ENCODE results near the gene IGF2R. TPM values are rescaled to one million over a fixed set of nuclear protein-coding genes. Genes with fewer than 3 reads are reported as not detected.

IGF2R gene
- total and polyA plus RNA-seq, 2 of the 13 experiments (the other 11 are each of a cell fraction or from before 2014, with no cell fraction given) = 38.3 to 70.0 TPM

DNA sequence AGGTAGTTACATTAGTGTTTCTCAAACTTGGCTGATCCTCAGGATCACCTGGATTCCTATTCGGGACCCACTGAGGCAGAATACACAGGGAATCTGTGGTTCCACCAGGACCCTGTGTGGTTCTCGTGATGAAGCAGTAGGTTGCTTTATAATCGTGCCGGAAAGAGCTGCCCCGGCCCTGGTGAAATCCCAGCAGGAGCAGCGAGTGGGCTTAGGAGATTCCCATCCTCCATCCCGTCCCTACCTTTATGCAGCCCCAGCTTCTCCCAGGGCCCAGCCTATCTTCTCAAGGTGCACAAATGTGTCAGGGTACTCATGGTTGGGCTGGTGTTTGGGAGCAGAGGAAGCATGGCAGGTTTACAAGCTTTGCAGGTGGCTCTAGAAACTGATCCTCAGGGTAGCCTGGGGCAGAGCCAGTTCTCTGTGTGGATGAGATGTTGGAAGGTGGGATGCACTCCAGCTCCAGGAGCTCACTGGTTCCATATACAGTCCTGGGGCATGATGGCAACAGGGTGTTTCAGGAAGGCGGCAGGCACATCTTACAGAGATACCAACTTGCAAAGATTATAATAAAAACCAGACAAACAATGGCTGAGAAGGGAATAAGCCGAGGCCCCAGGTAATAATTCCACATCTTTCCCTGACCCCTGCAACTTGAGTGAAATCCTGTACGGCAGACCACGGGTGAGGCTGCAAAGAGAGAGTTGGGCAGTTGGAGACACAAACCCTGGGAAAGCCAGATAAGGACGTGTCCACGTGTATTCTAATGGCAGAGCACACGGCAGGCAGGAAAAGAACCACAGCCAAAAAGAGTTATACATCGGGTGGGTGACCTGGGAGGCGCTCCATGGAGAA lies 158.6 kb downstream of the IGF2R start:
- no TSS peak for BruUV-seq (replicated peaks)
- FAIRE-seq (no peak), ATAC-seq (no peak; the same call in 2 of the 3 replicates)
- TF ChIP-seq, protein P1, sequence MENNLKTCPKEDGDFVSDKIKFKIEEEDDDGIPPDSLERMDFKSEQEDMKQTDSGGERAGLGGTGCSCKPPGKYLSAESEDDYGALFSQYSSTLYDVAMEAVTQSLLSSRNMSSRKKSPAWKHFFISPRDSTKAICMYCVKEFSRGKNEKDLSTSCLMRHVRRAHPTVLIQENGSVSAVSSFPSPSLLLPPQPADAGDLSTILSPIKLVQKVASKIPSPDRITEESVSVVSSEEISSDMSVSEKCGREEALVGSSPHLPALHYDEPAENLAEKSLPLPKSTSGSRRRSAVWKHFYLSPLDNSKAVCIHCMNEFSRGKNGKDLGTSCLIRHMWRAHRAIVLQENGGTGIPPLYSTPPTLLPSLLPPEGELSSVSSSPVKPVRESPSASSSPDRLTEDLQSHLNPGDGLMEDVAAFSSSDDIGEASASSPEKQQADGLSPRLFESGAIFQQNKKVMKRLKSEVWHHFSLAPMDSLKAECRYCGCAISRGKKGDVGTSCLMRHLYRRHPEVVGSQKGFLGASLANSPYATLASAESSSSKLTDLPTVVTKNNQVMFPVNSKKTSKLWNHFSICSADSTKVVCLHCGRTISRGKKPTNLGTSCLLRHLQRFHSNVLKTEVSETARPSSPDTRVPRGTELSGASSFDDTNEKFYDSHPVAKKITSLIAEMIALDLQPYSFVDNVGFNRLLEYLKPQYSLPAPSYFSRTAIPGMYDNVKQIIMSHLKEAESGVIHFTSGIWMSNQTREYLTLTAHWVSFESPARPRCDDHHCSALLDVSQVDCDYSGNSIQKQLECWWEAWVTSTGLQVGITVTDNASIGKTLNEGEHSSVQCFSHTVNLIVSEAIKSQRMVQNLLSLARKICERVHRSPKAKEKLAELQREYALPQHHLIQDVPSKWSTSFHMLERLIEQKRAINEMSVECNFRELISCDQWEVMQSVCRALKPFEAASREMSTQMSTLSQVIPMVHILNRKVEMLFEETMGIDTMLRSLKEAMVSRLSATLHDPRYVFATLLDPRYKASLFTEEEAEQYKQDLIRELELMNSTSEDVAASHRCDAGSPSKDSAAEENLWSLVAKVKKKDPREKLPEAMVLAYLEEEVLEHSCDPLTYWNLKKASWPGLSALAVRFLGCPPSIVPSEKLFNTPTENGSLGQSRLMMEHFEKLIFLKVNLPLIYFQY (CRISPR knock-in tag; IDR thresholded peaks at IDR 0.05; ENCODE audit: borderline replicate concordance) = no peak
- TF ChIP-seq ZNF589 (CRISPR knock-in tag; conservative IDR thresholded peaks at IDR 0.05) = no peak
- TF ChIP-seq, protein P2, sequence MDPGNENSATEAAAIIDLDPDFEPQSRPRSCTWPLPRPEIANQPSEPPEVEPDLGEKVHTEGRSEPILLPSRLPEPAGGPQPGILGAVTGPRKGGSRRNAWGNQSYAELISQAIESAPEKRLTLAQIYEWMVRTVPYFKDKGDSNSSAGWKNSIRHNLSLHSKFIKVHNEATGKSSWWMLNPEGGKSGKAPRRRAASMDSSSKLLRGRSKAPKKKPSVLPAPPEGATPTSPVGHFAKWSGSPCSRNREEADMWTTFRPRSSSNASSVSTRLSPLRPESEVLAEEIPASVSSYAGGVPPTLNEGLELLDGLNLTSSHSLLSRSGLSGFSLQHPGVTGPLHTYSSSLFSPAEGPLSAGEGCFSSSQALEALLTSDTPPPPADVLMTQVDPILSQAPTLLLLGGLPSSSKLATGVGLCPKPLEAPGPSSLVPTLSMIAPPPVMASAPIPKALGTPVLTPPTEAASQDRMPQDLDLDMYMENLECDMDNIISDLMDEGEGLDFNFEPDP (CRISPR knock-in tag; conservative IDR thresholded peaks at IDR 0.05) = 0 out of 2 replicates have a peak, but pooled peaks have one; percentile 64
- no peak for TF ChIP-seq MAF1 (CRISPR knock-in tag; IDR thresholded peaks at IDR 0.05; ENCODE audit: borderline replicate concordance)
- TF ChIP-seq ZNF879 (CRISPR knock-in tag; IDR thresholded peaks at IDR 0.05) = peak; percentile 53; the same call in 1 of the 2 replicates
- TF ChIP-seq KDM5B (CRISPR knock-in tag; IDR thresholded peaks at IDR 0.05; ENCODE audit: borderline replicate concordance) = no peak
- TF ChIP-seq, protein P3, sequence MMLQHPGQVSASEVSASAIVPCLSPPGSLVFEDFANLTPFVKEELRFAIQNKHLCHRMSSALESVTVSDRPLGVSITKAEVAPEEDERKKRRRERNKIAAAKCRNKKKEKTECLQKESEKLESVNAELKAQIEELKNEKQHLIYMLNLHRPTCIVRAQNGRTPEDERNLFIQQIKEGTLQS (CRISPR knock-in tag; IDR thresholded peaks at IDR 0.05) = no peak
- TF ChIP-seq ATF7-NPFF (CRISPR knock-in tag; IDR thresholded peaks at IDR 0.05; ENCODE audit: low read depth) = no peak
- peak; percentile 23; the same call in 1 of the 2 replicates for TF ChIP-seq ZFX (CRISPR knock-in tag; IDR thresholded peaks at IDR 0.05; ENCODE audit: low read depth)
- TF ChIP-seq SALL1 (CRISPR knock-in tag; IDR thresholded peaks at IDR 0.05) = 0 out of 2 replicates have a peak, but pooled peaks have one; percentile 10
- no peak for TF ChIP-seq HDAC1 (CRISPR knock-in tag; IDR thresholded peaks at IDR 0.05)
- TF ChIP-seq, protein P4, sequence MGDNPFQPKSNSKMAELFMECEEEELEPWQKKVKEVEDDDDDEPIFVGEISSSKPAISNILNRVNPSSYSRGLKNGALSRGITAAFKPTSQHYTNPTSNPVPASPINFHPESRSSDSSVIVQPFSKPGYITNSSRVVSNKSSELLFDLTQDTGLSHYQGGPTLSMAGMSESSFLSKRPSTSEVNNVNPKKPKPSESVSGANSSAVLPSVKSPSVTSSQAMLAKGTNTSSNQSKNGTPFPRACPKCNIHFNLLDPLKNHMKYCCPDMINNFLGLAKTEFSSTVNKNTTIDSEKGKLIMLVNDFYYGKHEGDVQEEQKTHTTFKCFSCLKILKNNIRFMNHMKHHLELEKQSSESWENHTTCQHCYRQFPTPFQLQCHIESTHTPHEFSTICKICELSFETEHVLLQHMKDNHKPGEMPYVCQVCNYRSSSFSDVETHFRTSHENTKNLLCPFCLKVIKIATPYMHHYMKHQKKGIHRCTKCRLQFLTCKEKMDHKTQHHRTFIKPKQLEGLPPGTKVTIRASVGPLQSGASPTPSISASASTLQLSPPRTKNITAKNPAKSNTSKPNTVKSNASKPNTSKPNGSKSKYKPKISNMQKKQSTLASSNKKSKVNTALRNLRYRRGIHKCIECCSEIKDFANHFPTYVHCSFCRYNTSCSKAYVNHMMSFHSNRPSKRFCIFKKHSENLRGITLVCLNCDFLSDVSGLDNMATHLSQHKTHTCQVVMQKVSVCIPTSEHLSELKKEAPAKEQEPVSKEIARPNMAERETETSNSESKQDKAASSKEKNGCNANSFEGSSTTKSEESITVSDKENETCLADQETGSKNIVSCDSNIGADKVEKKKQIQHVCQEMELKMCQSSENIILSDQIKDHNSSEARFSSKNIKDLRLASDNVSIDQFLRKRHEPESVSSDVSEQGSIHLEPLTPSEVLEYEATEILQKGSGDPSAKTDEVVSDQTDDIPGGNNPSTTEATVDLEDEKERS (CRISPR knock-in tag; IDR thresholded peaks at IDR 0.05) = peak; percentile 26; the same call in 1 of the 2 replicates

More for the DNA sequence above, 158.6 kb downstream of the IGF2R start:
- H3K4me3 ChIP-seq (replicated peaks in 1 of 3; ENCODE audit: insufficient read depth in 1 of 3, low read depth in 2 of 3, low read length in 3 of 3) = no peak overlapping the region
- in situ Hi-C loops (cut with HindIII; ENCODE audit: extremely low pct_ligation_motif_present, low pct_unique_long_range_greater_than_20kb) = no loop called here
- H3K4me1 ChIP-seq (ENCODE audit: insufficient read depth, low read length) = peaks cover 58% of the 10 kb centered on the region
- WGBS (ENCODE audit: low lambda C conversion rate) = 92% methylated on average over 16 of the region's 16 CpGs
- no peaks in the 10 kb centered on the region for H3K27me3 ChIP-seq (ENCODE audit: control insufficient read depth in 1 of 2, insufficient read depth in 2 of 2, low read length in 2 of 2)
- ChIA-PET CTCF (ENCODE audit: low intra/inter-chr PET ratio, low total read pairs) (no interaction called here), POLR2A (no interaction called here)
- H4K20me1 ChIP-seq (ENCODE audit: insufficient read depth, low read length) = no peaks in the 10 kb centered on the region
- no peaks in the 10 kb centered on the region for H3K9me3 ChIP-seq (ENCODE audit: low read length)
- H3K27ac ChIP-seq (ENCODE audit: extremely low read length, insufficient read depth, low read length) = peak overlapping the region; percentile 44
- H3K36me3 ChIP-seq (replicated peaks in 1 of 2; ENCODE audit: control insufficient read depth in 1 of 2, insufficient read depth in 2 of 2, low read length in 2 of 2) = no peaks in the 10 kb centered on the region
- H3K4me2 ChIP-seq (ENCODE audit: low read depth, low read length) = peak overlapping the region; percentile 10; the same call in 1 of the 2 replicates
- H2AFZ ChIP-seq (ENCODE audit: low read length) = no peak overlapping the region
- DNase-seq (ENCODE audit: low spot score) = no peak
- intact Hi-C loops (cut with micrococcal nuclease; ENCODE audit: unreplicated experiment) = no loop called here
- H3K9ac ChIP-seq (ENCODE audit: insufficient read depth, low read depth, low read length) = no peak overlapping the region
- H3K79me2 ChIP-seq (ENCODE audit: insufficient read depth, low read length) = no peaks in the 10 kb centered on the region

Data from HepG2 (cell line).